Vagina (tissue), 2 donors: ENCODE data around the gene SMIM1.

Source experiments
- POLR2AphosphoS5 ChIP-seq, 2 donors: sonication (generic); formaldehyde crosslinking; IDR thresholded peaks; one replicate each; pipeline ENCODE4 v1.9.0; 2017; ENCODE audit warnings: antibody characterized with exemption in 2 of 2, mild to moderate bottlenecking in 2 of 2, low read depth in 1 of 2; ENCODE audit not compliant: insufficient read depth in 1 of 2
- TF ChIP-seq, protein P1 (sequence below), 3 experiments: fragments of 450-650 bp in 2 of 3; fragments of 200-600 bp in 1 of 3; sonication (generic) in 1 of 3; IDR thresholded peaks; one replicate each; pipeline ENCODE4 v1.5.1; 2017 to 2019; ENCODE audit warnings: antibody characterized with exemption in 3 of 3, mild to moderate bottlenecking in 2 of 3, moderate library complexity in 2 of 3

DNA sequence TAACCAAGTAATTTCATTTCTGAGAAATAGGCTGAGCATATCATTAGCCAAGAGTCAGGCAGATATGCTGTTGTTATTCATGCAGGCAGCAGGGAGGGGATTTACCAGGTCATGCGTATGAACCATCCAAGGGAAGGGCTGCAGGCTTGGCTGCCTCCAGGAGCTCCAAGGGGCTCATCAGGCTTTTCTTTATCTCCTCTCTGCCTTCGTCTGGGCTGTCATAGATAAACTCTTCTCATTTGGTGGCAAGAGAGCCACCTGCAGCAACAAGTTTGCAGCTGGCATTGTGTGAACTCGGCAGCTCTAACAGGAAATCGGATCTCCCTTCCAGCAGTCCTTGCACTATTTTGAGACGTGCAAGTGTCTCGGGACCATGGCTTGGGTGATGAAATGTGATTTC lies 12.8 kb upstream of the SMIM1 start:
- TF ChIP-seq, protein P1, sequence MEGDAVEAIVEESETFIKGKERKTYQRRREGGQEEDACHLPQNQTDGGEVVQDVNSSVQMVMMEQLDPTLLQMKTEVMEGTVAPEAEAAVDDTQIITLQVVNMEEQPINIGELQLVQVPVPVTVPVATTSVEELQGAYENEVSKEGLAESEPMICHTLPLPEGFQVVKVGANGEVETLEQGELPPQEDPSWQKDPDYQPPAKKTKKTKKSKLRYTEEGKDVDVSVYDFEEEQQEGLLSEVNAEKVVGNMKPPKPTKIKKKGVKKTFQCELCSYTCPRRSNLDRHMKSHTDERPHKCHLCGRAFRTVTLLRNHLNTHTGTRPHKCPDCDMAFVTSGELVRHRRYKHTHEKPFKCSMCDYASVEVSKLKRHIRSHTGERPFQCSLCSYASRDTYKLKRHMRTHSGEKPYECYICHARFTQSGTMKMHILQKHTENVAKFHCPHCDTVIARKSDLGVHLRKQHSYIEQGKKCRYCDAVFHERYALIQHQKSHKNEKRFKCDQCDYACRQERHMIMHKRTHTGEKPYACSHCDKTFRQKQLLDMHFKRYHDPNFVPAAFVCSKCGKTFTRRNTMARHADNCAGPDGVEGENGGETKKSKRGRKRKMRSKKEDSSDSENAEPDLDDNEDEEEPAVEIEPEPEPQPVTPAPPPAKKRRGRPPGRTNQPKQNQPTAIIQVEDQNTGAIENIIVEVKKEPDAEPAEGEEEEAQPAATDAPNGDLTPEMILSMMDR (IDR thresholded peaks at IDR 0.05) = no peak
- TF ChIP-seq POLR2AphosphoS5 (IDR thresholded peaks at IDR 0.05; ENCODE audit: insufficient read depth in 1 of 2, low read depth in 1 of 2) = no peak
